Left renal cortex interstitium (tissue), 4 donors: ENCODE data around the gene VEGFA. TPM values are rescaled to one million over a fixed set of nuclear protein-coding genes. Genes with fewer than 3 reads are reported as not detected.

Experiments used
- DNase-seq, 4 donors: peaks; one replicate each; pipeline ENCODE4 v3.0.0-alpha.2; 2013; ENCODE audit warnings: low read depth in 4 of 4, low spot score in 2 of 4, missing footprints in 1 of 4
- polyA plus RNA-seq, 4 donors: library from polyadenylated mRNA; unstranded; fragments of 120-200 nt; gene quantifications; one replicate each; pipeline ENCODE4 v1.2.1, GENCODE V29; 2013; ENCODE audit not compliant: insufficient read length in 4 of 4

The VEGFA gene
- polyA plus RNA-seq, 4 donors: 222 to 402 (median 302) TPM

DNA sequence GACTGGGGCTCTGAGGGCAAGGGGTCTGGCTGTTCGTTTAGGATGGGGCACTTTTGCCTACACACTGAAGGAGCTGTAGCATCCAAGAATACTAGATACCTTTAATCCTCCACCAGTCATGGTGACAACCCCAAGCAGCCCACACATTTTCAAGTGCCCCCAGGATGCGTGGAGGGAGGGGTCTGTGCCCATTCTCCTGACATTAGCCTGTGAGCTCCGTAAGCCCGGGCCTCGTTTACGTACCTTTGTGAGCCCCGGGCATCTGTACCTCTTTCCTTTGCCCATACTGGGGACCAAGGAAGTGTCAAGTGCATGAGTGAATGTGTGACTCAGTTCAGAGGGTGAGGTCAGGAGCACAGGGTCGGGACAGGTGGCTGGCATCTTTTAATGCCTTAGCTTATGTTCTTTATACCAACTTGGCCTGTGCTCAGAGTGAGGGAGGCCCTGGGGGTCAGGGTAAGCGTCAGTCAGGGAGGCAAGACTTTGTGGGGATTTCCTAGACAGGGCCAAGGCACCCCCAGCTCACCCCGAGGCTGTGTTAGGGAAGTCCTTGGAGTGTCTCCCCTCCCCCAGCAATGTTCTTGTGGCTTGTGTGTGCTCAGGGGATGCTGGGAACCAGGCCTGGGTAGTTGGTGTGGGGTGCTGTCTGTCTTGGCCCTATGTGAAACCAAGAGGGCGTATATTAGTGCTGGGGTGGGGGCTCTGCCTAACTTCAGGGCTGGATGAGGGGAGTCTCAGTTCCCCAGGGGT, 12.9 kb downstream of the VEGFA start:
- no peak for DNase-seq

DNA sequence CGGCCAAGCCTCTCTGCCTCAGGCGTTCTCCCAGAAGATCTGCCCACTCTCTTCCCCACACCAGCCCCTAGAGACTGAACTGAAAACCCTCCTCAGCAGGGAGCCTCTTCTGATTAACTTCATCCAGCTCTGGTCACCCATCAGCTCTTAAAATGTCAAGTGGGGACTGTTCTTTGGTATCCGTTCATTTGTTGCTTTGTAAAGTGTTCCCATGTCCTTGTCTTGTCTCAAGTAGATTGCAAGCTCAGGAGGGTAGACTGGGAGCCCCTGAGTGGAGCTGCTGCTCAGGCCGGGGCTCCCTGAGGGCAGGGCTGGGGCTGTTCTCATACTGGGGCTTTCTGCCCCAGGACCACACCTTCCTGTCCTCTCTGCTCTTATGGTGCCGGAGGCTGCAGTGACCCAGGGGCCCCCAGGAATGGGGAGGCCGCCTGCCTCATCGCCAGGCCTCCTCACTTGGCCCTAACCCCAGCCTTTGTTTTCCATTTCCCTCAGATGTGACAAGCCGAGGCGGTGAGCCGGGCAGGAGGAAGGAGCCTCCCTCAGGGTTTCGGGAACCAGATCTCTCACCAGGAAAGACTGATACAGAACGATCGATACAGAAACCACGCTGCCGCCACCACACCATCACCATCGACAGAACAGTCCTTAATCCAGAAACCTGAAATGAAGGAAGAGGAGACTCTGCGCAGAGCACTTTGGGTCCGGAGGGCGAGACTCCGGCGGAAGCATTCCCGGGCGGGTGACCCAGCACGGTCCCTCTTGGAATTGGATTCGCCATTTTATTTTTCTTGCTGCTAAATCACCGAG, 14.2 kb downstream of the VEGFA start:
- DNase-seq: no peak

DNA sequence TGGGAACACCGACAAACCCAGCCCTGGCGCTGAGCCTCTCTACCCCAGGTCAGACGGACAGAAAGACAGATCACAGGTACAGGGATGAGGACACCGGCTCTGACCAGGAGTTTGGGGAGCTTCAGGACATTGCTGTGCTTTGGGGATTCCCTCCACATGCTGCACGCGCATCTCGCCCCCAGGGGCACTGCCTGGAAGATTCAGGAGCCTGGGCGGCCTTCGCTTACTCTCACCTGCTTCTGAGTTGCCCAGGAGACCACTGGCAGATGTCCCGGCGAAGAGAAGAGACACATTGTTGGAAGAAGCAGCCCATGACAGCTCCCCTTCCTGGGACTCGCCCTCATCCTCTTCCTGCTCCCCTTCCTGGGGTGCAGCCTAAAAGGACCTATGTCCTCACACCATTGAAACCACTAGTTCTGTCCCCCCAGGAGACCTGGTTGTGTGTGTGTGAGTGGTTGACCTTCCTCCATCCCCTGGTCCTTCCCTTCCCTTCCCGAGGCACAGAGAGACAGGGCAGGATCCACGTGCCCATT, 15.3 kb downstream of the VEGFA start:
- no peak for DNase-seq

DNA sequence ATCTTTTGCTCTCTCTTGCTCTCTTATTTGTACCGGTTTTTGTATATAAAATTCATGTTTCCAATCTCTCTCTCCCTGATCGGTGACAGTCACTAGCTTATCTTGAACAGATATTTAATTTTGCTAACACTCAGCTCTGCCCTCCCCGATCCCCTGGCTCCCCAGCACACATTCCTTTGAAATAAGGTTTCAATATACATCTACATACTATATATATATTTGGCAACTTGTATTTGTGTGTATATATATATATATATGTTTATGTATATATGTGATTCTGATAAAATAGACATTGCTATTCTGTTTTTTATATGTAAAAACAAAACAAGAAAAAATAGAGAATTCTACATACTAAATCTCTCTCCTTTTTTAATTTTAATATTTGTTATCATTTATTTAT, 15.9 kb downstream of the VEGFA start:
- no peak for DNase-seq

DNA sequence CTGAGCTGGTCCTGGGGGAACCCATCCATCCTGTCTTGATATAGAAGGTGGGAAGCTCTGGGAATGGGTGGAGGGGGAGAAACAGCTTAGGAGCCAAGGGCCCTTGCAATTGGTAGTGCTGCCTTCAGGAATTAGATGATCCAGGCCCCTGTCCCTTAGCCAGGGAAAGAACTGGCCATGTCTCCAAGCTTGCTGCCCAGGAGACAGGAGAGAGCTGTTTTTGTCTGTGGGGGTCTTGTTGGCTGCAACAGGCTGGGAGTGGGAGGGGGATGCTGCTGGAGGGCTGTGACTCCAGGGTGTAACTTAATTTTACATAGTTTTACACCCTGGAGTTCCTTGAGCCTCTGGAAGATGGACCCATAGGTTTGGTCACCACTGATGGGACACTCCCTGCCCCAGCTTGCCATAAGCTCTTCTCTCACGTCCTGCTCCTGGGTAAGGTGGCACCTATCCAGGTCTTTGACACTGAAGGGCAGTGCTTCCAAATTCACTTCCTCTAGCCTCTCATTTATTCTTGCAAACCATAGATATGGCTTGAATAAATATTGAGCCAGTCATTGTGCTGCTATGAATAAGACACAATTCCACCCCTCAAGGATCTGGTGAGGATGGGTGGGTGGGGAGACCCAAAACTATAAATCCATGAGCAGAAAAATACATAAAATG, 16.8 kb downstream of the VEGFA start:
- DNase-seq: no peak

DNA sequence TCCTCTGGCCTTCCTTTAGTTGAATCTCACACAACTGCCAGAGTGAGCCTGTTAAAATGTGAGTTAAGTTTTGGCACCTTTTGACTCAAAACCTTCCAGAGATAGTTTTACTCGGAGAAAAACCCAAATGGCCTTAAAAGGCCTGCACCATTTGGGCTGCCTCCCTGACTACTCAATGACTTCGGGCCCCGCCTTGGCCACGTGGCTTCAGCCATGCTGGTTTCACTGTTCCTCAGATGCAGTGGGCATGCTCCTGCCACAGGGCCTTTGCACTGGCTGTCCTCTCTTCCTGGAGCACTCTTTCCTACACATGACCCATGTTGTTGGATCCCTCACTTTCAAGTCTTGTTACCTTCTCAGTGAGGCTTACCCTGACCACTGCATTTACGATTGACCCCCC, 18.3 kb downstream of the VEGFA start:
- DNase-seq: no peak

DNA sequence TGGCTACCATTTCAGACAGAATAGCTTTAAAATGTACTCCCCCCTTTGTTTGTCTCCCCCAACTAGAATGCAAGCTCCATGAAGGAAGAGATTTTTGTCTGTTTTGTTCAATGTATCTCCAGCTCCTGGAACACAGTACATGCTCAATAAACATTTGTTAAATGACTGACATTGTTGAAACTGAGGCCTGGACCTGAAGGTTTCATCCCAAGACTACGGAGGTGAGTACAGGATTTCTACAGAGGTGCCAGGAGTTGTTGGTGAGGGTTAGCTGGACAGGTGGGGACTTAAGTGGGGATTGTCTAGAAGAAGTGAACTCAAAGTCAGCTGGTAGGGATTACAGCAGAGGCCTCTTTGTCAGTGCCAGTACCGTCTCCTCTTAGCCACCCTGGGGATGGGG, 19.4 kb downstream of the VEGFA start:
- no peak for DNase-seq

DNA sequence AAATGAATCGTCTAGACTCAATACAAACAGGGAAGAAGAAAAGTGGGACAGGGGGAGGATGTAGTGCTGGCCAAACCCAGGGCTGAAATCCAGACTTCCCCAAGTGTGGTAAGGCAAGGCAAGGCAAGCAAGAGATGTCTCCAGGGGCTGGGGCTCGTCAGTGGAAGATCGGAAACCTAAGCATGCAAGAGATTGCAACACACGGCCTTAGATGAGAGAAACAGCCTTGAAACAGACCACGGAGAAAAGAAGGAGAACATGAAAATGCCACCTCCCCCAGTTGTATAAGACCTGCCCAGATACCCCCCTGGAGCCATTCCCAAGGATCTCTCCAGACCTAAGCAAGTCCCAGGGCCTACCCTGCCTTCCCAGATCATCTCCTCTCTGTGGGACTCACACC, 20.0 kb downstream of the VEGFA start:
- DNase-seq: no peak

DNA sequence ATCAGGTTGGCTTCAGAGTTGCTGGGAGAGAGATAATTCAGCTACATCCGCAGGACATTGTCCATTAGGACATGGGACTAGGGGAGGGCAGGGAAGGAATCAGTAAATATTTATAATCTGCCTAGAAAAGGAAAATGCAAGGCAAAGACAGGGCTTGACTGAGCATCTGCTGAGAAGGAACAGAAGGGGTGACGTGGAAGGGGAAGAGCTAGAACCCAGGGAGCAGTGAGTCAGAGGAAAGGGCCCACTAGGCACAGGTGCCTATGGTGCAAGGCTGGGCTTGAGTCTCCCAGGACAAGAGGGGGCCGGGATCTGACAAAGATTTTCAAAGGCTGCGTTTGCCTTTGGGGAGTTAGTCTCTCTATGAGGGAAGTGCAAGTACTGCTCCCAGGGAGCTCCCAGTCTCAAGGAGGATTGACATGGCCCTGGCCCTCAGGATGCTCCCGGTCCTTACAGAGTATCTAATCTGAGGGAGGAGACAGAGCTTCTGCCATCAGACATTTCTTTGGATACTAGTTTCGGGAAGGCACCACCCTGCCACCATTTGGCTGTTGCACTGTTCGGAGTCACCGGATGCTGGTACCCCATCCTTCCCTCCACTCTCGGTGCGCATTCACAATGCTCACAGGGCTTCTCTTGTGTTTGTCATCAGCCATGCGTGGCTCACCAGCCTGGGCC, 21.9 kb downstream of the VEGFA start:
- no peak for DNase-seq

DNA sequence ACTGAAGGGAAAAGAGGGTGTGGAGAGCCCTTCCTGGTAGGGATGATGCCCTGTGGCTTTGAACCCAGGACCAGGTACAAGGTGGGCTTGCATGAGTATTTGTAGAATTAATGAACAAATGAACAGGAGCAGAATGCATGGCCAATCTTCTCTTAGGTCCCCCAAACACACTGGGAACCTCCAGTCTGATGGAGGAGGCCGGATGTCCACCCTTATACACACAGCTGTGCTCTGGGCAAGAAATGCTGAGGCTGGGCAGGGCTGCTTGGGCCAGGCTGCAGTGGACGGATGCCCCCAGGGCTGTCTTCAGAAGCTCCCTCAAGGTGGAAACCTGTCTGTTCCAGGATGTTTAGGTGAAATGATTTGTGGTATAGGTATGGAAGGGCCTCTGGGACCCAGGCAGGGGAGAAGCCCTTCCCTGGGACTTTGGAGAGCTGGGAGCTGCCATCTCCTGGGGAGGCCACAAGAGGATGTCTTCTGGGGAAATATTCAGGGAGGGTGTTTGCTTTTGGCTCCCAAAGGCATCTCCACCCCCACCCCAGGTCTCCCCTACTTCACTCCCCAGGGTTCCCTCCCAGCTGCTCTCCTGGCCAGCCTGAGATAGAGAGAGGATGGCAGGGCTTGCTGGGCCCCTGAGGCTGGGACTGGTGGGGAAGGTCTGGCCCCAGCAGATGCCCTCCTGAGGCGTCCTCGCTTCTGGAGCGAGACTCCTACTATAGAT, 23.3 kb downstream of the VEGFA start:
- DNase-seq: no peak

DNA sequence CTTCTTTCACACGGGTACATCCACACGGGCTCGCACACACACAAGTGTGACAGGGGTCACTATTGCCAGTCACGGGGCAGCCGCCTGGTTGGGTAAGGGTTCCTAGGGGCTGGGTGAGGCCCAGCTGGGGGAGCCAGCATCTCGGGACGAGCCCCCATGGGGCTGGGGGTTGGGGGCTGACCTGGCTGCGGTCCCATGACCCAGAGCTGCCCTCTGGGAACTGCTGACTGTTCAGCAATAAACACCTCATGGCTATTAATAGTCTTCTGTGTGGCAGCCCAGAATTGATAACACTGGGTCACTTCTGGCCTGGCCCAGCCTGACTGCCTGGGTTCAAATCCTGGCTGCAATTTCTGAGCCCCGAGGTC, 23.8 kb downstream of the VEGFA start:
- no peak for DNase-seq

DNA sequence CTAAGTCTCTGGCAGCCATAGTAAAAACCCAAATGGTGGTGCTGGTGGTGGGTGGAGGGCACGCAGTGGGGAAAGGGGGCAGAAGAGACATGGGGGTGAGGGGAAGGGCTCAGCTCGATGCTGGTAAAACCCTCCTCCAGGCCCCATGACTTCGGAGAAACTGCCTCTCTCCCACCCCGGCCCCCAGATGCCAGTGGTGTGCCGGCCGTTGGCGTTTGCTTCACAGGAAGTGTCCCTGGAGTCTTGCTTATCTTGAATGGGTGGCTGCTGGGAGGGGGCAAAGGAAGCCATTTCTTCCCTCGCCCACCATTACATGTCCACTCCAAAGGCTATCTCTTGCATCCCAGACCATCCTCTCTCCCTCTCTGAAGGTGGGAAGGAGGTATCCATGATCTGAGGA, 25.4 kb downstream of the VEGFA start:
- no peak for DNase-seq

DNA sequence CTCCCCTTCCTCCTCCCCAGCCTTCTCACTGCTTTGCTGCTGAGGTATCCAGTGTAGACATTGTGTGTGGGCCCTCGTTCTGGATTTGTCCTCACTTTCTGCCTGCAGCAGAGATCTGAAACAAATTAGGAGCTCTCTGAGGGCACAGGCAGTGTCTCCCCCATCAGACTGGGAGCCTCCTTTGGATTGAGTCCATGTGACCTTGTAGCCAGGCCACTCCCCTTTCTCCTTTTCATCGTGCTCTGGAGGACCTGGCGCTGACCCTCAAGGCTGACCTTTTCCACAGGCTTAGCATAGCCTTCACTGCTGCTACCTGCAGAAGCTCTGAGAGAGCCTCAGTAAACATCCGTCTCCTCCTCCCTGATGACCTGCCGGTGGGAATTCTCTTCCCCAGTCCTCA, 26.2 kb downstream of the VEGFA start:
- no peak for DNase-seq

DNA sequence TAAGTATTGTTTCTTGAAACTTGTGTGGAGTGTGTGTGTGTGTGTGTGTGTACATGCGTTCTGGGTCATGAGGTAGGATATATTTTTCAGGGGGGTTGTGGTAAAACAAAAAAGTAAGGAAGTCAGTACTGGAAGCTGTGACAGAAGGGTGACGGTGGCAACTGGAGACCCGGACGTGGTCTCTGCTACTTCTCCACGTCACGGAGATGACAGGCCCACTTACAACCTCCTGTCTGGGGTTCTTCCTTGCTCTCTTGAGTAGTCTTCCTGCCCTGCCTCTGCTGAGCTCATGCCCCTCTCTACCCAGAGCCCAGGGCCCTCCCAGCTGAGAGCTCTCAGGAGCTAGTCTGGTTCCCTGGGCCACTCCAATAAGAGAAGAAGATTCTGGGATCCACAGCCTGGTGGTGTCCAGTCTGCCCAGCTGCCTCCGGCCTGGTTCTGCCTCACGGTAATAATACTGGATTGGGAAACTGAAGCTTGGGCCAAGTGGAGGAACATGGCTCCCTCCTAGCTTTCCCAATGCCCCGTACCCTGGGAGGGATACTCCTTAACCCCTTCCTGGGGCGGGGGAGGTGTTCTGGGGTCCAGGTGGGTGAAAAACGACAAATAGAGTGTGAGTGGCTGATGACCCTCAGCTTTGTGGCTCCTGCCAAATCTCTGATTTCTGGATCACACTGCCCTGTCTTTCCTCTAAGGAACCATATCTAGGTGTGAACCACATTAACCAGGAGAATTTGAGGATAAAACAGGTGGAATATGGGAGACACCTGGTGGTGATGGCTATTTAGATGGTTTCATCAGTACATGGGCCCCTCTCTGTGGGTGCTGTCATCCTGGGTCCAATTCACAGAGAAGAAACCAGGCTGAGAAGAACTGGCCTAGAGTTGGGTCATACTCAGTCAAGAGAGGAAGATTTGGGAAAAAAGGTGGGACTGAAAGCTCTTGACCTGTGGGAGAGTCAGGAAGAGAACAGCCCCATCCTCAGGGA, 27.2 kb downstream of the VEGFA start:
- DNase-seq: no peak

DNA sequence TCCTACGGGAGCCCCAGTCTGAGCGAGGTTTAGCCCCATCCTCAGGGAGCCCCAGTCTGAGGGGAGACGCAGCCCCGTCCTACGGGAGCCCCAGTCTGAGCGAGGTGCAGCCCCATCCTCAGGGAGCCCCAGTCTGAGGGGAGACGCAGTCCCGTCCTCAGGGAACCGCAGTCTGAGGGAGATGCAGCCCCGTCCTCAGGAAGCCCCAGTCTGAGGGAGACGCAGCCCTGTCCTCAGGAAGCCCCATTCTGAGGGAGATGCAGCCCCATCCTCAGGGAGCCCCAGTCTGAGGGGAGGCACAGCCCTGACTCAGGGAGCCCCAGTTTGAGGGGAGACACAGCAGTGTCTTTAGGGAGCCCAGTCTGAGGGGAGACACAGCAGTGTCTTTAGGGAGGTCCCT, 27.9 kb downstream of the VEGFA start:
- no peak for DNase-seq

DNA sequence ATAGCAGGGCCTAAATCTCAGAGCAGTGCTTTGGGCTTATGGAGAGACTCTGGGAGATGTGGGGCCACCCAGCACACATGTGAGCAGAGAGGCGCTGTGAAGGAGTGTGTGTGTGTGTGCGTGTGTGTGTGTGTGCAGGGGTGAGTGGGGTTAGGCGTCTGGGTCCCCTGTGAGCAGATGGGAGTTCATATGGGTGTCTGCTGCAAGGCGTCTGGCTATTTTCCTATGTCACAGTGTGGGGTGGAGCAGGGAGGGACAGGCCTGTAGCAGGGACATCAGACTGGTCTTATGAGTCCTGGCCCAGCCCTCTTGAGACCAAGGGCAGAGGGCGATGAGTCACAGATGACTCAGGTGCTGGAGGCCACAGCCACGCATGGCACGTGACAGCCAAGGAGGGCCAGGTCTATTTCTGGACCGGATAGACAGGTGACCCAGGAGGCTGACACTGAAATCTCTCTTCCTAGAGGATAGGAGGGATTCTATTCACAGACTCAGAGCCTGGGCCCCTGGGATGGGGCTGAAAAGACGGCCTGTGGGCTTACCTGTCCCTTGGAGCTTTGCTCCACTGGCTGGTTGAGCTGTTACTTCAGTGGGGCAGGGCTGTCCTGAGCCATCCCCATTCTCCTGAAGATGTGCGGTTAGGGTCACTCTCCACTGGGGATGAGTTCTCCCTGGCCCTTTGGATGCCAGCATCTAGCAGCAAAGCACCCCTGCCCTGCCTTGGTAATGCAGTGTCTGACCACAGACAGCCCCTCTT, 28.9 kb downstream of the VEGFA start:
- DNase-seq: no peak

DNA sequence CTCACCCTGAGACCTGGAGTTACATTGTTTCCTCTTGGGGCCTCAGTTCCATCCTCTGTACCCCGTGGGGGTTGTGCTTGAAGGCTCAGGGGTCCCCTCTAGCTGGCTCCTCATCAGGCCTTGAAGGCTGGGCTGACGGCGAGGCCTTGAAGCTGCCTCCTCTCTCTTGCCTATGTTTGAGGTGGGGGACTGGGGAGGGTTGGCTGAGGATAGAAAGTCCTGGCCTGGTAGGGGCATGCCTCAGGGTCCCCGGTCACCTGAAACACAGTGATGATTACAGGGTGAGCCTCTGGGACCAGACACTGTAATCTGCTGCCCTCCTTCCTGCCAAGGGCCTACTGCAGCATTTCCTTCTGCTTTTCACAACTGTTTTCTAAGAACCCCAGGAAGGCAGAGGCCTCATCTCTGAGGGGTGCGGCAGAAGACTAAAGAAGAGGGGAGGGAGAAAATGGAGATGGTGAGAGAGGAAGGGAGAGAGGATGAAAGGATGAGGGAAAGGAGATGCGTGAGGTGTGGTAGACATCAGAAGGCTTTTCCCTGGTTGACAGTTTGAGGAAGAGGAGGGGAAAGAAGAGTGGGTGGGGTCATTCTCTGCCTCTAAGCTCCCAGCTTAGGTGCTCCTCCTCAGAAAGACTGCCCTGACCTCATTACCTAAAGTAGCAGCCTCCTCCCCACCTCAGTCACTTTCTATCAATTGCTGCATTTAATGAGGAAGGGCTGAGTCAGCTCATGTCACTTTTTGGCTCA, 29.7 kb downstream of the VEGFA start:
- no peak for DNase-seq

DNA sequence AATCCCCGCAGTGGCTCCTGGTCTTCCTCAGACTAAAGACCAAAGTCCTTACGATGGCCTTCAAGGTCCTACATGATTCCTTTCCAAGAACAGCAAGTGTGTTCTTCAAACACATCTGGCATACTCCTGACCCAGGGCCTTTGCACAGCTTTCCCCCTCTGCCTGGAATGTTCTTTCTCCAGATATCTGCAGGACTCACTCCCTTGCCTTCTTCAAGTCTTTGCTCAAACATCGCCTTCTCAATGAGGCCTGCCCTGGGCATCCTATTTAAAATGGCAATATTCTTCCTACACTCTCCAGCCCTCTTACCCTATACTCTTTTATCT, 30.2 kb downstream of the VEGFA start:
- no peak for DNase-seq
